Neural crest cell (in vitro differentiated cells): ENCODE results near the gene ZNF217. TPM values are rescaled to one million over a fixed set of nuclear protein-coding genes. Genes with fewer than 3 reads are reported as not detected.
"Not testable (repeated sequence)": the region's sequence is repeated elsewhere in the genome, so short reads cannot be mapped to it uniquely, and the experiment has no call there.

Experiments used
- DNase-seq: peaks from one replicate; pipeline ENCODE4 v3.0.0; 2021; ENCODE audit warnings: low read depth, mixed read lengths, low spot score
- H3K27ac Mint-ChIP-seq: one replicate; pipeline ENCODE4 v1.8.0; 2021; ENCODE audit warnings: mild to moderate bottlenecking, mixed read lengths; ENCODE audit not compliant: unreplicated experiment
- H3K27me3 Mint-ChIP-seq: 2 replicates; pipeline ENCODE4 v1.8.0; 2021; ENCODE audit warnings: low read depth, mild to moderate bottlenecking, mixed read lengths
- H3K36me3 Mint-ChIP-seq: 2 replicates; pipeline ENCODE4 v1.8.0; 2021; ENCODE audit warnings: low read depth, mild to moderate bottlenecking, mixed read lengths
- H3K4me1 Mint-ChIP-seq: 2 replicates; pipeline ENCODE4 v1.8.0; 2021; ENCODE audit warnings: mixed read lengths
- H3K4me3 Mint-ChIP-seq: one replicate; pipeline ENCODE4 v1.8.0; 2021; ENCODE audit warnings: mild to moderate bottlenecking, mixed read lengths
- H3K9me3 Mint-ChIP-seq: 2 replicates; pipeline ENCODE4 v1.8.0; 2021; ENCODE audit warnings: mixed read lengths
- total RNA-seq: library from RNA; stranded (reverse); gene quantifications from 2 replicates; pipeline ENCODE4 v1.2.1, GENCODE V29; 2021
- TF ChIP-seq, protein P1 (sequence below): fragments of 200-600 bp; sonication (generic); conservative IDR thresholded peaks from 2 replicates; pipeline ENCODE4 v1.5.0; 2021; ENCODE audit warnings: antibody characterized with exemption, mild to moderate bottlenecking

The ZNF217 gene
- total RNA-seq, 1 donor from 2014 or later, result 35.5 TPM

DNA sequence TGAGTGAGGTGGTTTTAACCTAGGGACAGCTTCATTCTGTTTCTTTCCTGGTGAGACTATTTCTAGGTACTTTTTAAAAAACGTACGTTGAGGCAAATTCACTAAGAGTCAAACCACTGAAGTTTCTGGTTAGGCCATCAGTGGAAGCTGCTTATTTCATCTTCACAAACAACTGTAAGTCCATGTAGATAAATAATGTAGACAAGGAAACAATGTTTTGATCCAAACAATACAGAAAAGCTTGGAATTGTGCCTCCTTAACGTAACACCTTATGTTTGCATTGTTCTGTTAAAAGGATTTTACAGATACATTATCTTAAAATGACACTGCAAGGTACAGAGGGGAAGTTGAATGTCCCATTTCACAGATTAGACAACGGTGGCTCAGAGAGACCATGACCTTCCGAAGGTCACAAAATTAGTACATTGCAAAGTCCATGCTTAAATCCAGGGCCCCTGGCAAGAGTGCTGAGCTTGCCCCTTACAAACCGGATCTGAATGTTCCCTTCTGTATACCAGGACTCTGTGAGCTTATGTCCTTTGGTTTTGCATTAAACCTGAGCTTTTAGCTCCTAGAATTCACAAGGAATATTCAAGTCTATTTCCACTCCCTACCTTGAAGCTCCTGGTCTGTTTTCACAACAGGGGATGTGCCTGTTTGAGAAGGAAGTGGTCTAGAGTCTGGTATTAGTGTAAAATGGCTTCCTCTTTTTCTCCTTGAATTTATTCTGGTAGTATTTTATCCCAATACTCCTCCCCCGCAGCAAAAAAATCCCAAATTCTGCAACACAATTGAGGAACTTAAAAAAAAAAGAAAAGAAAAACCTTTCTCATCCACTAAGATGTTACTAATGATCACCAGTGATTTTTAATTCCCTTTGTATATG lies 28.9 kb upstream of the ZNF217 start:
- Mint-ChIP-seq H3K27ac (peak overlapping the region; percentile 74), H3K9me3 (no peaks in the 10 kb centered on the region)

DNA sequence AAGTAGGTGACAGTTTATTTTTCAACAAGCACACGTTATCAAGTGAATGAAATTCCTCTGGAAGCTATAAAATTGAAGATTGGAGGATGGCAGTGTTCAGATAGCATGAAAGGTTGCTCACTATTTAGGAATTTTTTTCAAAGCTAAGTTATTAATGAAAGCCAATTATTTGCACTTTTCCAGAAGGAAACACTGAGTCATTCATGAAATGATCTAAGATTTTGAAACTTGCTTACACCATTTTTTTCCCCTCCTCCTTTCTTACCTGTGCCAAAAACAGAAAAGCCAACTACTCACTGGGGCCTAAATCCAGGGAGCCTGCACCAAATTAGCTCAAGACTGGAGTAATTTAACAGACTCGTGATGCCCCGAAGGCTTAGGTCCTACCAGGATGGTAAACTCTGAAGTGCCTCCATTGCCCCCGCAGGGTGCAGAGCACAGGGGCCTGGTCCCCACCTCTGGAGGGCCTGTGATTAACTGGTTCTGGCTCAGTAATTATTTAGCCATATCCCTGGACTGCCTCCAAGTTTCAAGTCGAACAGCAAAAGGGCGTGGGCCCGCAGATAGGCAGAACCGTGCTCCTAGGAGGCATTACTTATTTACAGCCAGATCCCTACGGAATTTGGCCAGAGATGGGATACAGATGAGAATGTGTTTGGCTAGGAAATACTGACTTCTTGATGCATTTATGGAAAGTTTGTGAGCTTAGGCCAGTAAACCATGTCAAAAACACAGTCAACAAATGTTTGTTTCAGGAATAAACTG lies 28.0 kb upstream of the ZNF217 start:
- Mint-ChIP-seq H3K9me3 (no peaks in the 10 kb centered on the region), H3K4me1 (peaks cover 33% of the 10 kb centered on the region), H3K4me3 (no peak overlapping the region), H3K36me3 (no peaks in the 10 kb centered on the region), H3K27ac (no peak overlapping the region), H3K27me3 (no peaks in the 10 kb centered on the region)
- DNase-seq, result no peak
- TF ChIP-seq, protein P1, sequence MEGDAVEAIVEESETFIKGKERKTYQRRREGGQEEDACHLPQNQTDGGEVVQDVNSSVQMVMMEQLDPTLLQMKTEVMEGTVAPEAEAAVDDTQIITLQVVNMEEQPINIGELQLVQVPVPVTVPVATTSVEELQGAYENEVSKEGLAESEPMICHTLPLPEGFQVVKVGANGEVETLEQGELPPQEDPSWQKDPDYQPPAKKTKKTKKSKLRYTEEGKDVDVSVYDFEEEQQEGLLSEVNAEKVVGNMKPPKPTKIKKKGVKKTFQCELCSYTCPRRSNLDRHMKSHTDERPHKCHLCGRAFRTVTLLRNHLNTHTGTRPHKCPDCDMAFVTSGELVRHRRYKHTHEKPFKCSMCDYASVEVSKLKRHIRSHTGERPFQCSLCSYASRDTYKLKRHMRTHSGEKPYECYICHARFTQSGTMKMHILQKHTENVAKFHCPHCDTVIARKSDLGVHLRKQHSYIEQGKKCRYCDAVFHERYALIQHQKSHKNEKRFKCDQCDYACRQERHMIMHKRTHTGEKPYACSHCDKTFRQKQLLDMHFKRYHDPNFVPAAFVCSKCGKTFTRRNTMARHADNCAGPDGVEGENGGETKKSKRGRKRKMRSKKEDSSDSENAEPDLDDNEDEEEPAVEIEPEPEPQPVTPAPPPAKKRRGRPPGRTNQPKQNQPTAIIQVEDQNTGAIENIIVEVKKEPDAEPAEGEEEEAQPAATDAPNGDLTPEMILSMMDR, result no peak

More for the DNA sequence above, 28.9 kb upstream of the ZNF217 start:
- Mint-ChIP-seq H3K4me3 (peak overlapping the region; percentile 89), H3K36me3 (no peaks in the 10 kb centered on the region), H3K4me1 (peaks cover 33% of the 10 kb centered on the region), H3K27me3 (no peaks in the 10 kb centered on the region)
- DNase-seq, result no peak
- TF ChIP-seq, protein P1, result no peak

DNA sequence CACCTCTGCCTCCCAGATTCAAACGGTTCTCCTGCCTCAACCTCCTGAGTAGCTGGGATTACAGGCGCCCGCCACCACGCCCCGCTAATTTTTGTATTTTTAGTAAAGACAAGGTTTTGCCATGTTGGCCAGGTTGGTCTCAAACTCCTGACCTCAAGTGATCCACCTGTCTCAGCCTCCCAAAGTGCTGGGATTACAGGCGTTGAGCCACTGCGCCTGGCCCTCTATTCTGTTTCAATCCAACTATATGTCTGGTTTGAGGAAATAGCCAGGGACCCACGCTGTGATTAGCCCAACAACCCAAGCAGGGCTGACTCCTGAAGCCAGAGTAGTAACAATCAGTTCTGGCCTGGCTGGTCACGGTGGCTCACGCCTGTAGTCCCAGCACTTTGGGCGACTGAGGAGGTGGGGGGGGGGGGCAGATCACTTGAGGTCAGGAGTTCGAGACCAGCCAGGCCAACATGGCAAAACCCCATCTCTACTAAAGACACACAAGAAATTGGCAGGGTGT lies 24.9 kb upstream of the ZNF217 start:
- peaks cover 26% of the 10 kb centered on the region for H3K4me1 Mint-ChIP-seq
- DNase-seq, H3K9me3 Mint-ChIP-seq, H3K36me3 Mint-ChIP-seq, H3K4me3 Mint-ChIP-seq, H3K27ac Mint-ChIP-seq, H3K27me3 Mint-ChIP-seq: not testable (repeated sequence)

DNA sequence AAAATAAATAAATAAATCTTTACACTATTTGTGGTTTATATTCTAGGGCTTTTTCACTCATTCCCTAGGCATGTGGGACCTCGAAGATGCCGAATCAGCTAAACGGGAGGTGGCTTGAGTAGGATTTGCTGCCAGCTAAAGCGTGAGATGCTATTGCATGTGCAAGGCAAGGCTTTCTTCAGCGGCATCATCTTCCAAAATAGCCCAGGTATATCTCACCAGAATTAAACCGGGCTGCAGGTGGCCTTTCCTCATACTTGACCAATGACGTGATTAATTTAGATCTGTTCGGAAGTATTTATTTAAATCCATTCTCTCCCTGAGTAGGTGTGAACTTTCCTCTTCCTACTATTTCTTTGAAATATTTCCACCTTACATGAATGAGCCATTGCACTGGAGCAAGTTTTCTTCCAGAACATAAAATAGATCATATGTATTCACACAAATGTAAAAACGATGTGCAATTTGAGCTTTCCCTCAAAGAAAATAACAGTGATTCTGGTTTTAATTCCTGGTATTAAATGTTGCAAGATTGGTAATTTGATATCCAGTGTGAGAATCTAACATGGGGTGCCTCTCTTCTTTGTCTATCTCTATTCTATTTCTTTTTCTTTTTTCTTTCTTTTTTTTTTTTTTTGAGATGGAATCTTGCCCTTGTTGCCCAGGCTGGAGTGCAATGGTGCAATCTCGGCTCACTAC lies 24.3 kb upstream of the ZNF217 start:
- no peaks in the 10 kb centered on the region for H3K36me3 Mint-ChIP-seq
- H3K27me3 Mint-ChIP-seq, result no peaks in the 10 kb centered on the region
- H3K4me1 Mint-ChIP-seq, result peaks cover 20% of the 10 kb centered on the region
- no peak overlapping the region for H3K4me3 Mint-ChIP-seq
- TF ChIP-seq, protein P1, result no peak
- H3K9me3 Mint-ChIP-seq, result no peaks in the 10 kb centered on the region
- DNase-seq, result no peak
- no peak overlapping the region for H3K27ac Mint-ChIP-seq

DNA sequence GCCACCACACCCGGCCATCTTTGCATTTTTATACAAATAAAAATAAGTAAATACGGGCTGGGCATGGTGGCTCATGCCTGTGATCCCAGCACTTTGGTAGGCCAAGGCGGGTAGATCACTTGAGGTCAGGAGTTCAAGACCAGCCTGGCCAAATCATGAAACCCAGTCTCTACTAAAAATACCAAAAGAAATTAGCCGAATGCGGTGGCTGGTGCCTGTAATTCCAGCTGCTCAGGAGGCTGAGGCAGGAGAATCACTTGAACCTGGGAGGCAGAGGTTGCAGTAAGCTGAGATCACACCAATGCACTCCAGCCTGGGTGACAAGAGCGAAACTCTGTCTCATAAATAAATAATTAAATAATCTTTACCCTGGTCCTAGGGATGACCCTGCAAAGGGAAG lies 22.9 kb upstream of the ZNF217 start:
- H3K36me3 Mint-ChIP-seq, H3K9me3 Mint-ChIP-seq, H3K27me3 Mint-ChIP-seq, DNase-seq, H3K4me3 Mint-ChIP-seq, H3K4me1 Mint-ChIP-seq, H3K27ac Mint-ChIP-seq: not testable (repeated sequence)

DNA sequence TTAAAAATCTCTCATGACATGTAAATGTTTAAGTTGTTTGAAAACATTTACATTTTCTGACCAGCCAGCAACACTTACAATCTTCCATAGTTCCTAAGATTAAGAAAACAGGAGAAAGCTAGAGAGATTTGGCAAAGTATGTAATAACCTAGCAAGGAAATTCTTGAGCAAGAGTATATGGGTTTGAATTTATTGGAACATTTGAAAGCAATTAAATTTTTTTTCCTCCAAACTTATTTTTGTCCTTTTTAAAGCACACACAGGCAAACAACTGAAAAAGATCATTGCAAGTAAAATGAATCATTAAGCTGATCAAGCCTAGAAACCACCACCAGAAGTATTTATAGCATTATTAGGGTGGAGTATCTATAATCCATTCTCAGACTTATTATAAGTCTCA lies 20.1 kb upstream of the ZNF217 start:
- H3K4me1 Mint-ChIP-seq, result peaks cover 21% of the 10 kb centered on the region
- no peaks in the 10 kb centered on the region for H3K36me3 Mint-ChIP-seq
- H3K27me3 Mint-ChIP-seq, result no peaks in the 10 kb centered on the region
- TF ChIP-seq, protein P1, result no peak
- no peak for DNase-seq
- H3K4me3 Mint-ChIP-seq, result no peak overlapping the region
- no peak overlapping the region for H3K27ac Mint-ChIP-seq
- H3K9me3 Mint-ChIP-seq, result no peaks in the 10 kb centered on the region

DNA sequence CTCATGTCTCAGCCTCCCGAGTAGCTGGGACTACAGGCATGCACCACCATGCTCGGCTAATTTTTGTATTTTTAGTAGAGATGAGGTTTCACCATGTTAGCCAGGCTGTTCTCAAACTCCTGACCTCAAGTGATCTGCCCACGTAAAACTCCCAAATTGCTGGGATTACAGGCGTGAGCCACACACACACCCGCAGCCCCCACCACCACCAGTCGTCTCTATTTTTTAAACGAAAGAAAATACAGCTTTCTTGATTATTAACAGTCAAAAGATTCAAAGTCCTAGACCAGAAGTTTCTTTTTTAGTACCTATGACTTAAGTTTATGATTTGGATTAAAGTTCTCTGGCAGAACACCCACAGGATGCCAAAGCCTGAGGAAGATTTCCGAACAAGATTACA lies 18.6 kb upstream of the ZNF217 start:
- not testable (repeated sequence) for H3K9me3 Mint-ChIP-seq, DNase-seq, H3K36me3 Mint-ChIP-seq, H3K27ac Mint-ChIP-seq, H3K27me3 Mint-ChIP-seq, H3K4me3 Mint-ChIP-seq
- peaks cover 21% of the 10 kb centered on the region for H3K4me1 Mint-ChIP-seq
